Measurements from ENCODE around the gene PDCL3. TPM values are rescaled to one million over a fixed set of nuclear protein-coding genes. Genes with fewer than 3 reads are reported as not detected.

The PDCL3 gene
- total and polyA plus RNA-seq, 2 donors (not counting 3 experiments of a cell fraction or from before 2014, with no cell fraction given), result 19.4 to 32.8 TPM

- BruUV-seq (replicated peaks), result no TSS peak
These were observed 38.9 kb downstream of the PDCL3 start for GRCh38 chr2:100601661-100602060.

More at GRCh38 chr2:100601661-100602060, 38.9 kb downstream of the PDCL3 start:
- TF ChIP-seq MAX (IDR thresholded peaks at IDR 0.05; ENCODE audit: insufficient read depth, insufficient read length) (no peak), JUN (IDR thresholded peaks at IDR 0.05; ENCODE audit: borderline replicate concordance, insufficient read depth, insufficient read length, low read depth) (no peak), POLR2AphosphoS5 (IDR thresholded peaks at IDR 0.05; ENCODE audit: insufficient read depth, low read depth, low read length) (no peak), EZH2 (IDR thresholded peaks at IDR 0.05; ENCODE audit: borderline replicate concordance, low read depth, low read length, severe bottlenecking) (no peak), MYC (IDR thresholded peaks at IDR 0.05; ENCODE audit: low read depth, low read length) (no peak), GATA2 (IDR thresholded peaks at IDR 0.05; ENCODE audit: insufficient read depth, insufficient read length, low read depth, low read length) (no peak), FOS (IDR thresholded peaks at IDR 0.05; ENCODE audit: borderline replicate concordance, insufficient read depth, low read length) (no peak), CTCF (IDR thresholded peaks at IDR 0.05; ENCODE audit: extremely low read depth in 1 of 2, insufficient read depth in 1 of 2, low read depth in 1 of 2, low read length in 2 of 2) (no peak), POLR2A (IDR thresholded peaks at IDR 0.05; ENCODE audit: low read depth, low read length) (no peak)
- Histone ChIP-seq H3K4me3 (replicated peaks in 1 of 3; ENCODE audit: insufficient read depth in 1 of 3, low read depth in 1 of 3, low read length in 3 of 3) (no peak overlapping the region), H3K36me3 (ENCODE audit: control insufficient read depth in 2 of 2, extremely low read depth in 1 of 2, insufficient read depth in 2 of 2, low read length in 2 of 2) (no peaks in the 10 kb centered on the region), H3K9ac (replicated peaks; ENCODE audit: extremely low read depth, insufficient read depth, low read length) (no peak overlapping the region), H3K27ac (ENCODE audit: insufficient read depth, low read depth, low read length) (no peak overlapping the region), H3K4me1 (ENCODE audit: control insufficient read depth, extremely low read depth, insufficient read depth, low read length) (no peaks in the 10 kb centered on the region), H3K9me3 (replicated peaks; ENCODE audit: control insufficient read depth, insufficient read depth, low read length) (no peaks in the 10 kb centered on the region), H3K4me2 (ENCODE audit: insufficient read depth, low read length) (no peak overlapping the region), H4K20me1 (replicated peaks; ENCODE audit: control insufficient read depth, extremely low read depth, insufficient read depth, low read length) (no peaks in the 10 kb centered on the region), H3K27me3 (ENCODE audit: control insufficient read depth in 2 of 2, insufficient read depth in 2 of 2, low read length in 2 of 2) (no peaks in the 10 kb centered on the region), H2AFZ (ENCODE audit: low read depth, low read length) (no peak overlapping the region), H3K9me1 (replicated peaks; ENCODE audit: control insufficient read depth, extremely low read depth, insufficient read depth, low read length) (no peaks in the 10 kb centered on the region), H3K79me2 (ENCODE audit: control insufficient read depth, insufficient read depth, low read length) (no peaks in the 10 kb centered on the region)
- intact Hi-C loops (cut with micrococcal nuclease), result no loop called here
- ChIA-PET POLR2A (no interaction called here), CTCF (interaction anchor here (0.9 to 1.1 kb wide), 2 partner anchors 9 to 318 kb away, joined by 4 to 5 read pairs; no protein-coding TSS in a partner anchor)
- FAIRE-seq (no peak), DNase-seq (ENCODE audit: low read depth, low spot score) (no peak)
- dilution Hi-C loops (cut with MboI; ENCODE audit: extremely low pct_ligation_motif_present, low sequenced_read_pairs), result no loop called here
